HT1080 (cell line): ENCODE results near the gene AP1S1. TPM values are rescaled to one million over a fixed set of nuclear protein-coding genes. Genes with fewer than 3 reads are reported as not detected.
"Not testable (repeated sequence)": the region's sequence is repeated elsewhere in the genome, so short reads cannot be mapped to it uniquely, and the experiment has no call there.

Source experiments
- DNase-seq: peaks from one replicate; pipeline ENCODE4 v3.0.0-alpha.2; 2015; ENCODE audit warnings: low read depth
- polyA plus RNA-seq, 2 experiments: library from polyadenylated mRNA; depleted of rRNA; stranded (reverse); fragments of >200 nt; gene quantifications; 2 replicates each; pipeline ENCODE4 v1.2.3, GENCODE V29; 2015
- total RNA-seq: library from RNA; depleted of rRNA; stranded (reverse); fragments of >200 nt; shearing (Covaris generic); gene quantifications from 2 replicates; pipeline ENCODE4 v1.2.3, GENCODE V29; 2014; rRNA removed

AP1S1 gene
- 184 TPM in 2 replicates for total RNA-seq
- polyA plus RNA-seq (2015; cell fraction: cytosol; rRNA removed): 209 and 210 TPM in 2 replicates
- polyA plus RNA-seq (2015; cell fraction: nucleus; rRNA removed): 122 and 136 TPM in 2 replicates

GRCh38 chr7:101153969-101154692, at the start of gene AP1S1:
Gene AP1S1, plus strand, starts transcription at chr7:101154476. Its CDS starts 39 bp downstream, at chr7:101154515.
- DNase-seq: peak; percentile 98

GRCh38 chr7:101104799-101105198, 49.5 kb upstream of the AP1S1 start:
- DNase-seq: no peak

- not testable (repeated sequence) for DNase-seq
Observed at GRCh38 chr7:101105248-101105647, 49.0 kb upstream of the AP1S1 start.

GRCh38 chr7:101106386-101106785, 47.9 kb upstream of the AP1S1 start:
- DNase-seq: no peak

- no peak for DNase-seq
Observed at GRCh38 chr7:101108330-101108857, 45.9 kb upstream of the AP1S1 start.

- DNase-seq: peak; percentile 33
Observed at GRCh38 chr7:101108961-101109360, 45.3 kb upstream of the AP1S1 start.

GRCh38 chr7:101109368-101109767, 44.9 kb upstream of the AP1S1 start:
- no peak for DNase-seq

- DNase-seq: no peak
Observed at GRCh38 chr7:101111261-101111660, 43.0 kb upstream of the AP1S1 start.

GRCh38 chr7:101112233-101112632, 42.0 kb upstream of the AP1S1 start:
- no peak for DNase-seq

- DNase-seq: not testable (repeated sequence)
Observed at GRCh38 chr7:101113140-101113539, 41.1 kb upstream of the AP1S1 start.

- DNase-seq: no peak
Observed at GRCh38 chr7:101113836-101114235, 40.4 kb upstream of the AP1S1 start.

- DNase-seq: no peak
Observed at GRCh38 chr7:101114492-101114891, 39.8 kb upstream of the AP1S1 start.

GRCh38 chr7:101115215-101115614, 39.1 kb upstream of the AP1S1 start:
- no peak for DNase-seq

- no peak for DNase-seq
Observed at GRCh38 chr7:101116898-101117297, 37.4 kb upstream of the AP1S1 start.

- no peak for DNase-seq
Observed at GRCh38 chr7:101118856-101119255, 35.4 kb upstream of the AP1S1 start.

- DNase-seq: no peak
Observed at GRCh38 chr7:101119876-101120275, 34.4 kb upstream of the AP1S1 start.

GRCh38 chr7:101120315-101120714, 34.0 kb upstream of the AP1S1 start:
- no peak for DNase-seq

GRCh38 chr7:101121631-101121990, 32.7 kb upstream of the AP1S1 start:
- not testable (repeated sequence) for DNase-seq

- peak; percentile 96 for DNase-seq
Observed at GRCh38 chr7:101121991-101122932, 32.0 kb upstream of the AP1S1 start.

- DNase-seq: no peak
Observed at GRCh38 chr7:101122933-101123702, 31.2 kb upstream of the AP1S1 start.

- no peak for DNase-seq
Observed at GRCh38 chr7:101123703-101124068, 30.6 kb upstream of the AP1S1 start.
